GM23338 (cell line): ENCODE measurements around the gene ARL6IP4.

Experiments
- EZH2 ChIP-seq: fragments of 200-600 bp; sonication (generic); IDR thresholded peaks from one replicate; pipeline ENCODE4 v1.8.0; 2017; ENCODE audit warnings: antibody characterized with exemption, mild to moderate bottlenecking, low read depth; ENCODE audit not compliant: unreplicated experiment
- ZNF114 ChIP-seq: fragments of 250-450 bp; sonication (Bioruptor Pico); IDR thresholded peaks from 2 replicates; pipeline ENCODE4 v1.5.0; 2020; ENCODE audit warnings: mild to moderate bottlenecking, moderate library complexity
- TF ChIP-seq, protein P1 (sequence below), 2 experiments: fragments of 200-600 bp in 1 of 2; sonication (generic) in 1 of 2; conservative IDR thresholded peaks; 2 replicates each; pipeline versions ENCODE4 v1.5.1 to v1.6.1; 2016 to 2017; ENCODE audit warnings: antibody characterized with exemption in 2 of 2, low read depth in 2 of 2, mild to moderate bottlenecking in 2 of 2, moderate library complexity in 1 of 2

DNA sequence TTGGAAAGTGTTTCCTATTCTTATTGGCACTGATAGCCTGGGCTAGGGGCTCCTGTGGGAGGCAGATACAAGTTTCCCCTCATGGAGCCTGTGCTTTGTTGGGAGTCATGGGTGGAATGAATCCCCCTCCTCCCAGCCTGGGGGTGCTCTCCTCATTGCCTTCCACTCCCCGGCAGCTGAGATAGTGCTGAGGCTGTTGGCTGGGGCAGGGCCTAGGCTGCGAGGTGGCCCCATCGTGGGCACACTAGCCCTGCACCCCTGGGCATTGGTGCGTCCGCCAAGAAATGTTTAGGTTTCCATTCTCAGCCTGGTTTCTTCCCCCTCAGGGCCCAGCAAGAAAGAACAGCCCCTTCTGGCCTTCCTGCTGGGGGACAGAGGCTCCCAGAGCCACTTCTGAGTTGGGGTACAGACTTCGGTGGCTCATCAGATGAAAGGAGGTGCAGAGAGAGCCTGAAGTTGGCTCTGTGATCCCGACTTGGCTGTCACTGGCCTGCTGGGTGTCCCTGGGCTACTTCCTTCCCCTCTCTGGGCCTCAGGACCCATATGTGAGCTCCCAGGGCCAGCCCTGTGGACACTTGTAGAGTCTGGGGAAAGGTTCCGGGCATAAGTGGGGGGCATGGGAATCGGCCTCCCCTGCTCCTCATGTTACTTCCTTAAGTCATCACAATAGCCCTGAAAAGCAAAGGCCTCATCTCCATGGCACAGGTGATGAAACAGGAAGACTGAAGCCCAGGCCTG, 2.7 kb upstream of the ARL6IP4 start:
- TF ChIP-seq EZH2 (no peak), ZNF114 (CRISPR knock-in tag) (no peak)
- TF ChIP-seq, protein P1, sequence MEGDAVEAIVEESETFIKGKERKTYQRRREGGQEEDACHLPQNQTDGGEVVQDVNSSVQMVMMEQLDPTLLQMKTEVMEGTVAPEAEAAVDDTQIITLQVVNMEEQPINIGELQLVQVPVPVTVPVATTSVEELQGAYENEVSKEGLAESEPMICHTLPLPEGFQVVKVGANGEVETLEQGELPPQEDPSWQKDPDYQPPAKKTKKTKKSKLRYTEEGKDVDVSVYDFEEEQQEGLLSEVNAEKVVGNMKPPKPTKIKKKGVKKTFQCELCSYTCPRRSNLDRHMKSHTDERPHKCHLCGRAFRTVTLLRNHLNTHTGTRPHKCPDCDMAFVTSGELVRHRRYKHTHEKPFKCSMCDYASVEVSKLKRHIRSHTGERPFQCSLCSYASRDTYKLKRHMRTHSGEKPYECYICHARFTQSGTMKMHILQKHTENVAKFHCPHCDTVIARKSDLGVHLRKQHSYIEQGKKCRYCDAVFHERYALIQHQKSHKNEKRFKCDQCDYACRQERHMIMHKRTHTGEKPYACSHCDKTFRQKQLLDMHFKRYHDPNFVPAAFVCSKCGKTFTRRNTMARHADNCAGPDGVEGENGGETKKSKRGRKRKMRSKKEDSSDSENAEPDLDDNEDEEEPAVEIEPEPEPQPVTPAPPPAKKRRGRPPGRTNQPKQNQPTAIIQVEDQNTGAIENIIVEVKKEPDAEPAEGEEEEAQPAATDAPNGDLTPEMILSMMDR (conservative IDR thresholded peaks at IDR 0.05; ENCODE audit: low read depth in 2 of 2), result no peak
